GM23338 (cell line): ENCODE results near the gene KIF6.

ENCODE experiments used
- CTCF ChIP-seq, 2 experiments: fragments of 200-600 bp in 1 of 2; sonication (generic) in 1 of 2; conservative IDR thresholded peaks; 2 replicates each; pipeline versions ENCODE4 v1.5.1 to v1.6.1; 2016 to 2017; ENCODE audit warnings: antibody characterized with exemption in 2 of 2, low read depth in 2 of 2, mild to moderate bottlenecking in 2 of 2, moderate library complexity in 1 of 2
- EZH2 ChIP-seq: fragments of 200-600 bp; sonication (generic); IDR thresholded peaks from one replicate; pipeline ENCODE4 v1.8.0; 2017; ENCODE audit warnings: antibody characterized with exemption, mild to moderate bottlenecking, low read depth; ENCODE audit not compliant: unreplicated experiment
- EZH2phosphoT487 ChIP-seq: fragments of 200-600 bp; sonication (generic); IDR thresholded peaks from one replicate; pipeline ENCODE4 v1.8.1; 2018; ENCODE audit warnings: antibody characterized with exemption; ENCODE audit not compliant: unreplicated experiment
- POLR2AphosphoS5 ChIP-seq: IDR thresholded peaks from 2 replicates; pipeline ENCODE4 v1.6.1; 2016; ENCODE audit warnings: antibody characterized with exemption, low read depth
- REST ChIP-seq: IDR thresholded peaks from one replicate; pipeline ENCODE4 v1.6.1; 2018; ENCODE audit warnings: antibody characterized with exemption; ENCODE audit not compliant: unreplicated experiment
- ZNF331 ChIP-seq: fragments of 250-450 bp; sonication (Bioruptor Pico); IDR thresholded peaks from 2 replicates; pipeline ENCODE4 v1.5.0; 2020; ENCODE audit warnings: low read depth, mild to moderate bottlenecking, moderate library complexity
- ZNF462 ChIP-seq: fragments of 250-450 bp; sonication (Bioruptor Pico); IDR thresholded peaks from 2 replicates; pipeline ENCODE4 v1.5.0; 2020; ENCODE audit warnings: mild to moderate bottlenecking, moderate library complexity

GRCh38 chr6:39378960-39379425 is 346.2 kb downstream of the KIF6 start:
- TF ChIP-seq CTCF (conservative IDR thresholded peaks at IDR 0.05; ENCODE audit: low read depth in 2 of 2) (no peak), EZH2 (no peak), ZNF331 (no peak), POLR2AphosphoS5 (no peak), EZH2phosphoT487 (no peak), REST (no peak), ZNF462 (CRISPR knock-in tag) (no peak)
